Measurements from ENCODE around the gene MDM2. TPM values are rescaled to one million over a fixed set of nuclear protein-coding genes. Genes with fewer than 3 reads are reported as not detected.

The MDM2 gene
- total and polyA plus RNA-seq, 2 of the 8 experiments (the other 6 are each of a cell fraction or from before 2014, with no cell fraction given): 15.1 to 115 TPM

- Histone ChIP-seq H3K23ac (ENCODE audit: insufficient read length) (no peak overlapping the region), H3K4me3 (ENCODE audit: extremely low read depth in 1 of 4, insufficient read depth in 2 of 4, low read depth in 3 of 4, low read length in 4 of 4) (no peak overlapping the region), H4K5ac (ENCODE audit: insufficient read length, low read depth, low read length) (no peak overlapping the region), H2BK12ac (ENCODE audit: low read depth, low read length) (no peak overlapping the region), H4K8ac (ENCODE audit: extremely low read depth, insufficient read depth, low read length) (no peak overlapping the region), H3K9ac (replicated peaks in 1 of 4; ENCODE audit: extremely low read depth in 1 of 4, low read depth in 3 of 4, low read length in 3 of 4) (no peak overlapping the region), H2BK20ac (ENCODE audit: low read length) (no peak overlapping the region), H3K14ac (ENCODE audit: insufficient read length) (no peak overlapping the region), H3K79me2 (ENCODE audit: control insufficient read depth in 1 of 2, insufficient read depth in 2 of 2, low read length in 2 of 2) (no peaks in the 10 kb centered on the region), H3K79me1 (ENCODE audit: low read depth, low read length) (no peaks in the 10 kb centered on the region), H2BK5ac (ENCODE audit: low read depth, low read length) (no peak overlapping the region), H3K56ac (replicated peaks; ENCODE audit: insufficient read length, low read depth, low read length) (no peak overlapping the region), H2AFZ (ENCODE audit: low read length) (no peak overlapping the region), H3K23me2 (ENCODE audit: low read depth, low read length) (no peaks in the 10 kb centered on the region), H3K27ac (ENCODE audit: low read depth, low read length) (no peak overlapping the region), H2AK5ac (ENCODE audit: low read depth, low read length) (no peak overlapping the region), H2BK120ac (replicated peaks; ENCODE audit: low read depth, low read length) (no peak overlapping the region), H3K4me2 (ENCODE audit: insufficient read depth in 1 of 2, low read depth in 2 of 2, low read length in 2 of 2) (no peak overlapping the region), H4K91ac (replicated peaks; ENCODE audit: insufficient read length, low read length) (no peak overlapping the region), H2BK15ac (ENCODE audit: low read length) (no peak overlapping the region), H3K27me3 (replicated peaks in 1 of 4; ENCODE audit: control insufficient read depth in 3 of 4, extremely low read depth in 1 of 4, insufficient read depth in 3 of 4, low read length in 3 of 4) (no peaks in the 10 kb centered on the region), H3K4ac (replicated peaks; ENCODE audit: insufficient read length, low read depth, low read length) (no peak overlapping the region), H3K18ac (ENCODE audit: extremely low read depth, low read length) (no peak overlapping the region), H3K36me3 (ENCODE audit: control insufficient read depth in 2 of 4, insufficient read depth in 4 of 4, low read length in 3 of 4) (no peaks in the 10 kb centered on the region), H4K20me1 (replicated peaks in 1 of 2; ENCODE audit: control insufficient read depth in 1 of 2, insufficient read depth in 2 of 2, low read length in 2 of 2) (no peaks in the 10 kb centered on the region), H3K4me1 (replicated peaks in 1 of 4; ENCODE audit: control insufficient read depth in 3 of 4, insufficient read depth in 4 of 4, low read length in 3 of 4) (peaks cover 0 to 2% (median 0%) of the 10 kb centered on the region in 4 experiments; a peak in 1 of 7 replicates), H3K9me3 (ENCODE audit: insufficient read depth in 2 of 2, low read depth in 1 of 2, low read length in 1 of 2) (no peaks in the 10 kb centered on the region; a peak in 1 of 4 replicates)
- WGBS, 2 experiments (ENCODE audit: extremely low coverage in 1 of 2, insufficient coverage in 1 of 2, insufficient read length in 1 of 2, insufficient replicate concordance in 2 of 2, low coverage in 1 of 2, low lambda C conversion rate in 2 of 2, missing lambda C conversion rate in 1 of 2): 92% methylated on average over 3 of the region's 3 CpGs; no CpG with 5 or more reads in 1 of the 2 experiments
- CTCF ChIA-PET (ENCODE audit: partially characterized antibody): interaction anchor here (0.8 to 1.2 kb wide), 2 partner anchors 9 to 27 kb away, joined by 4 read pairs; no protein-coding TSS in a partner anchor
- no peak for FAIRE-seq
- POLR2A ChIA-PET (ENCODE audit: partially characterized antibody): interaction anchor here (1.4 to 2.0 kb wide), 2 partner anchors 13 to 49 kb away, joined by 4 to 14 read pairs; partner anchors contain the start of genes MDM2 and SLC35E3
- no peak for DNase-seq (ENCODE audit: low read depth in 1 of 2, low spot score in 2 of 2)
- TF ChIP-seq EP300 (IDR thresholded peaks at IDR 0.05; ENCODE audit: borderline replicate concordance in 1 of 2, low read depth in 2 of 2, low read length in 2 of 2) (no peak), NRF1 (IDR thresholded peaks at IDR 0.05; ENCODE audit: low read depth, low read length) (no peak), USF2 (IDR thresholded peaks at IDR 0.05; ENCODE audit: low read length) (no peak), NANOG (IDR thresholded peaks at IDR 0.05; ENCODE audit: insufficient read depth, low read depth, low read length, poor library complexity, severe bottlenecking) (no peak), JUN (IDR thresholded peaks at IDR 0.05; ENCODE audit: low read depth, low read length) (no peak), SP2 (IDR thresholded peaks at IDR 0.05; ENCODE audit: low read length) (no peak), CBX8 (IDR thresholded peaks at IDR 0.05; ENCODE audit: borderline replicate concordance, low read depth, low read length) (no peak), POLR2AphosphoS5 (IDR thresholded peaks at IDR 0.05; ENCODE audit: low read depth, low read length) (no peak), ASH2L (IDR thresholded peaks at IDR 0.05; ENCODE audit: low read length) (no peak), TAF7 (optimal IDR thresholded peaks at IDR 0.05; ENCODE audit: borderline replicate concordance, low read depth, low read length) (no peak)
Observed at GRCh38 chr12:68794653-68795251, 13.2 kb upstream of the MDM2 start.

All from H1 (cell line).